Adrenal gland (tissue), 12 donors: ENCODE results near the gene ZW10. TPM values are rescaled to one million over a fixed set of nuclear protein-coding genes. Genes with fewer than 3 reads are reported as not detected.
"Not testable (repeated sequence)": the region's sequence is repeated elsewhere in the genome, so short reads cannot be mapped to it uniquely, and the experiment has no call there.

Source experiments
- DNase-seq, 7 donors: peaks; one replicate each; pipeline ENCODE4 v3.0.0-alpha.2; 2019 to 2020
- H3K27ac ChIP-seq, 5 donors: fragments of 200-600 bp; sonication (generic) in 4 of 5; 1 replicate in 3 of 5; 2 replicates in 2 of 5; pipeline versions ENCODE4 v1.5.1 to v1.8.0; 2016 to 2020; ENCODE audit warnings: mild to moderate bottlenecking in 1 of 5
- H3K27me3 ChIP-seq: fragments of 200-600 bp; 2 replicates; pipeline ENCODE4 v1.8.0; 2021
- H3K36me3 ChIP-seq, 2 donors: fragments of 200-600 bp; replicated peaks in 1 of 2; 1 replicate in 1 of 2; 2 replicates in 1 of 2; pipeline versions ENCODE4 v1.5.1 to v1.8.0; 2018 to 2022
- H3K4me1 ChIP-seq, 2 donors: fragments of 200-600 bp; replicated peaks in 1 of 2; 1 replicate in 1 of 2; 2 replicates in 1 of 2; pipeline versions ENCODE4 v1.5.1 to v1.8.0; 2018 to 2021
- H3K4me3 ChIP-seq, 4 donors: fragments of 200-600 bp; sonication (generic) in 3 of 4; one replicate each; pipeline ENCODE4 v1.5.1; 2016 to 2018
- H3K9me3 ChIP-seq, 3 donors: fragments of 200-600 bp; sonication (generic) in 1 of 3; replicated peaks in 1 of 3; 1 replicate in 2 of 3; 2 replicates in 1 of 3; pipeline versions ENCODE4 v1.5.1 to v1.8.0; 2016 to 2021
- POLR2A ChIP-seq, 2 donors: fragments of 450-650 bp; IDR thresholded peaks; one replicate each; pipeline ENCODE4 v1.6.1; 2017; ENCODE audit warnings: antibody characterized with exemption in 2 of 2, mild to moderate bottlenecking in 2 of 2, moderate library complexity in 1 of 2
- WGBS, 4 donors: extraction: QIAGEN DNeasy Blood & Tissue Kit in 2 of 4; methylation state at CpG; one replicate each; pipeline versions ENCODE4 v1.1.5 to v1.1.7; 2013 to 2017; 5-methylcytosine and 5-hydroxymethylcytosine counted together
- intact Hi-C, 2 donors: fragments of 100-400 bp; cut with DNase I; formaldehyde crosslinking; loops; one replicate each; pipeline versions ENCODE4 v1.14.1 to v1.15.0; 2022 to 2023
- polyA plus RNA-seq, 3 donors: library from polyadenylated mRNA; stranded (reverse); fragments of 200-250 nt in 2 of 3; fragments of 350-450 nt in 1 of 3; fragmentation: Illumina TruSeq in 1 of 3; extraction: RNeasy Lipid Tissue Mini Kit (QIAGEN cat#74804) in 1 of 3; gene quantifications; one replicate each; pipeline ENCODE4 v1.2.3, GENCODE V29; 2013 to 2014
- total RNA-seq, 9 donors: library from RNA; depleted of rRNA in 4 of 9; stranded (reverse); fragments of >200 nt in 4 of 9; fragments of 120-200 nt in 1 of 9; fragmentation: NEBNext Ultra II Directional in 1 of 9; extraction: Animal tissue kit (Norgen Biotek cat#: 25700) in 1 of 9; gene quantifications; one replicate each; pipeline versions ENCODE4 v1.1.0 to v1.2.4, GENCODE V29; 2013 to 2023
- TF ChIP-seq, protein P1 (sequence below), 6 experiments: fragments of 450-650 bp in 4 of 6; fragments of 200-600 bp in 2 of 6; sonication (generic) in 1 of 6; IDR thresholded peaks; 1 replicate in 5 of 6; 2 replicates in 1 of 6; pipeline versions ENCODE4 v1.5.1 to v1.8.0; 2016 to 2021; ENCODE audit warnings: antibody characterized with exemption in 6 of 6, mild to moderate bottlenecking in 2 of 6, moderate library complexity in 1 of 6
- donor health status: healthy with polysubstance abuse.
- donor health status: Bipolar disorder and iron deficiency.
- donor health status: DM: yes; HTN: yes; CAD: no.
- donor health status: DM: no; HTN: no; CAD: no.
- donor health status: DM: no; HTN: no; CAD: no.
- donor health status: DM: yes; HTN: yes; CAD: no.

Gene ZW10
- total and polyA plus RNA-seq, 12 donors: 3.2 to 24.3 (median 11.0) TPM

- peaks cover 0 to 41% of the 10 kb centered on the region in 2 donors for H3K36me3 ChIP-seq
- no peaks in the 10 kb centered on the region for H3K27me3 ChIP-seq
- H3K4me3 ChIP-seq: no peak overlapping the region
- DNase-seq: no peak
- no peaks in the 10 kb centered on the region for H3K4me1 ChIP-seq
- H3K9me3 ChIP-seq: no peaks in the 10 kb centered on the region
- TF ChIP-seq, protein P1, sequence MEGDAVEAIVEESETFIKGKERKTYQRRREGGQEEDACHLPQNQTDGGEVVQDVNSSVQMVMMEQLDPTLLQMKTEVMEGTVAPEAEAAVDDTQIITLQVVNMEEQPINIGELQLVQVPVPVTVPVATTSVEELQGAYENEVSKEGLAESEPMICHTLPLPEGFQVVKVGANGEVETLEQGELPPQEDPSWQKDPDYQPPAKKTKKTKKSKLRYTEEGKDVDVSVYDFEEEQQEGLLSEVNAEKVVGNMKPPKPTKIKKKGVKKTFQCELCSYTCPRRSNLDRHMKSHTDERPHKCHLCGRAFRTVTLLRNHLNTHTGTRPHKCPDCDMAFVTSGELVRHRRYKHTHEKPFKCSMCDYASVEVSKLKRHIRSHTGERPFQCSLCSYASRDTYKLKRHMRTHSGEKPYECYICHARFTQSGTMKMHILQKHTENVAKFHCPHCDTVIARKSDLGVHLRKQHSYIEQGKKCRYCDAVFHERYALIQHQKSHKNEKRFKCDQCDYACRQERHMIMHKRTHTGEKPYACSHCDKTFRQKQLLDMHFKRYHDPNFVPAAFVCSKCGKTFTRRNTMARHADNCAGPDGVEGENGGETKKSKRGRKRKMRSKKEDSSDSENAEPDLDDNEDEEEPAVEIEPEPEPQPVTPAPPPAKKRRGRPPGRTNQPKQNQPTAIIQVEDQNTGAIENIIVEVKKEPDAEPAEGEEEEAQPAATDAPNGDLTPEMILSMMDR (IDR thresholded peaks at IDR 0.05): no peak
- TF ChIP-seq POLR2A (IDR thresholded peaks at IDR 0.05): no peak
- no peak overlapping the region for H3K27ac ChIP-seq
- intact Hi-C loops: no loop called here
Observed at GRCh38 chr11:113802621-113803020, 29.1 kb upstream of the ZW10 start.

GRCh38 chr11:113796663-113797259 lies 23.3 kb upstream of the ZW10 start:
- Histone ChIP-seq H3K4me1 (no peaks in the 10 kb centered on the region), H3K27ac (no peak overlapping the region), H3K4me3 (no peak overlapping the region), H3K27me3 (no peaks in the 10 kb centered on the region), H3K9me3 (no peaks in the 10 kb centered on the region), H3K36me3 (peaks cover 0 to 16% of the 10 kb centered on the region in 2 donors)
- intact Hi-C loops: no loop called here
- WGBS, 4 donors: 42 to 57% (median 44%) methylated on average over 3 of the region's 3 CpGs
- peak; percentile 24 to 72 (median 36) for DNase-seq
- TF ChIP-seq POLR2A (IDR thresholded peaks at IDR 0.05): no peak
- TF ChIP-seq, protein P1 (IDR thresholded peaks at IDR 0.05): peak; percentile 48 to 67 (median 65)

- DNase-seq: no peak
- Histone ChIP-seq H3K4me1 (no peaks in the 10 kb centered on the region), H3K4me3 (no peak overlapping the region), H3K36me3 (no peaks in the 10 kb centered on the region), H3K27me3 (no peaks in the 10 kb centered on the region), H3K27ac (no peak overlapping the region), H3K9me3 (no peaks in the 10 kb centered on the region)
- no peak for TF ChIP-seq POLR2A (IDR thresholded peaks at IDR 0.05)
- TF ChIP-seq, protein P1 (IDR thresholded peaks at IDR 0.05): no peak
- intact Hi-C loops: no loop called here
- WGBS, 4 donors: 84 to 86% (median 84%) methylated on average over 24 to 35 of the region's 35 CpGs
Observed at GRCh38 chr11:113789675-113790320, 16.3 kb upstream of the ZW10 start.

DNA sequence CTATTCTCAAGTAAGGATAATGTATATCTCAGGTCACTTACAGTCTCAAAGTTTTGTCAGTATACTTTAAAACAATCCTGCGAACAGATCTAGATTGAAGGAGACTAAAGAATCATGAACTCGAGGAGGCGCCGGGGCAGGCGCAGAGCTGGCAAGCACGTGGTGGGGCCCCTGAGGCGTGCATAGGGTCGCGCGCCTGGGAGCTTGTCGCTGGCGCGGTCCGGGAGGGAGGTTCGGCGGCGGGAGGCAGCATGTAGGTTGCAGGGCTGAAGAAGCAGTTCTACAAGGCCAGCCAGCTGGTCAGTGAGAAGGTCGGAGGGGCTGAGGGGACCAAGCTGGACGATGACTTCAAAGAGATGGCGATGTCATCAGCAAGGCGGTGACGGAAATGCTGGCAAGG lies 15.5 kb upstream of the ZW10 start:
- DNase-seq, H3K27me3 ChIP-seq, H3K27ac ChIP-seq, H3K9me3 ChIP-seq, H3K36me3 ChIP-seq, H3K4me1 ChIP-seq, intact Hi-C loops, H3K4me3 ChIP-seq: not testable (repeated sequence)
- 81 to 84% (median 83%) methylated on average over 22 of the region's 22 CpGs for WGBS, 4 donors

DNA sequence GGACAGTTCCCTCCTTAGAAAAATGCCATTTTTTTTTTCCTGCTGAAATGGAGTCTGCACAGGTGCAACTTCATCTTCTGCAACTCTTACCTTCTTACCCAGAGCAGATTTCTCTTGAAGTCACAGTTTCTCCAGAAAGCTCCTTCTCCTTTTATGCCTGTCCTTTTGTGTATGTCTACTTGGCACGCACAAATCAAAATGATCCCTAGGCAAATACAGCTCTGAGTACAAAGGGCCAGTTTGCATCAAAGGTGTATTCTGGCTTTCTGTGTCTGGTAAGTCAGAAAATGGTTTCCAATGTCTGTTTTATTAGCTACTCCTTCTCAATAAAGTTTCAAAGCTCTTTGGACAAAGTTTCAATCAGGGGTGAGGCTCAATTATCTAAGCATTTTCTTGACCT lies 8.6 kb upstream of the ZW10 start:
- no peak for DNase-seq
- 85 to 92% (median 86%) methylated on average over 1 of the region's 1 CpG for WGBS, 4 donors
- Histone ChIP-seq H3K27ac (no peak overlapping the region), H3K9me3 (no peaks in the 10 kb centered on the region), H3K4me1 (no peaks in the 10 kb centered on the region), H3K36me3 (no peaks in the 10 kb centered on the region), H3K27me3 (no peaks in the 10 kb centered on the region), H3K4me3 (no peak overlapping the region)
- intact Hi-C loops: no loop called here
- TF ChIP-seq, protein P1 (IDR thresholded peaks at IDR 0.05): no peak
- no peak for TF ChIP-seq POLR2A (IDR thresholded peaks at IDR 0.05)
